DND-41 (cell line): ENCODE data around the gene PALMD.

Experiments used
- EZH2 ChIP-seq: IDR thresholded peaks from 3 replicates; pipeline ENCODE4 v1.6.1; 2012; ENCODE audit warnings: borderline replicate concordance, low read depth, mild to moderate bottlenecking, moderate library complexity, low read length, inconsistent platforms; ENCODE audit not compliant: severe bottlenecking
- TF ChIP-seq, protein P1 (sequence below): IDR thresholded peaks from 2 replicates; pipeline ENCODE4 v1.5.1; 2012; ENCODE audit warnings: borderline replicate concordance, low read length, moderate library complexity, mild to moderate bottlenecking; ENCODE audit not compliant: poor library complexity, severe bottlenecking; ENCODE audit errors: extremely low read depth

DNA sequence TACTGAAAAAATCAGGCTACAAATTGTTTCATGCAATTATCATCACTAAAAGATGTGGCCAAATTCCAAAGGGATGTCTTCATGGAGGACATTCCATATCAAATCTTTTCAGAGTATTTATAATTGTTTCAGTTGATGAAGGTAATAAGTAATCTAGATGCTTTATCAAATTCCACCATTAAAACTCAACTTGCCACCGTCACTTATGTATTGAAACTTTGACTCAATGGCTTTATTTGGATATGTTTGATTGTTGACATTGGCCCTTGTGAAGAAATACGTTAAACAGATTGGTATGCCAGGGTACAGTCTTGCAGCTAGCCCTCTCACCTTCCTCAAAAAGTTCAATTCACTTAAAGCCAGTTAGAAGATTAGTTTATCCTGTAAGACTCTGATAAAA is 32.2 kb upstream of the PALMD start:
- TF ChIP-seq, protein P1, sequence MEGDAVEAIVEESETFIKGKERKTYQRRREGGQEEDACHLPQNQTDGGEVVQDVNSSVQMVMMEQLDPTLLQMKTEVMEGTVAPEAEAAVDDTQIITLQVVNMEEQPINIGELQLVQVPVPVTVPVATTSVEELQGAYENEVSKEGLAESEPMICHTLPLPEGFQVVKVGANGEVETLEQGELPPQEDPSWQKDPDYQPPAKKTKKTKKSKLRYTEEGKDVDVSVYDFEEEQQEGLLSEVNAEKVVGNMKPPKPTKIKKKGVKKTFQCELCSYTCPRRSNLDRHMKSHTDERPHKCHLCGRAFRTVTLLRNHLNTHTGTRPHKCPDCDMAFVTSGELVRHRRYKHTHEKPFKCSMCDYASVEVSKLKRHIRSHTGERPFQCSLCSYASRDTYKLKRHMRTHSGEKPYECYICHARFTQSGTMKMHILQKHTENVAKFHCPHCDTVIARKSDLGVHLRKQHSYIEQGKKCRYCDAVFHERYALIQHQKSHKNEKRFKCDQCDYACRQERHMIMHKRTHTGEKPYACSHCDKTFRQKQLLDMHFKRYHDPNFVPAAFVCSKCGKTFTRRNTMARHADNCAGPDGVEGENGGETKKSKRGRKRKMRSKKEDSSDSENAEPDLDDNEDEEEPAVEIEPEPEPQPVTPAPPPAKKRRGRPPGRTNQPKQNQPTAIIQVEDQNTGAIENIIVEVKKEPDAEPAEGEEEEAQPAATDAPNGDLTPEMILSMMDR = no peak
- no peak for TF ChIP-seq EZH2
